T-cell (primary cell): ENCODE data around the gene CUX1. TPM values are rescaled to one million over a fixed set of nuclear protein-coding genes. Genes with fewer than 3 reads are reported as not detected.

Experiments used
- ATAC-seq, 4 experiments: fragments of 200-7000 bp in 3 of 4; fragments of 150-1000 bp in 1 of 4; cut with Tn5 transposase; replicated peaks in 1 of 4; 1 replicate in 3 of 4; 2 replicates in 1 of 4; pipeline ENCODE4 v1.10.0; 2021; ENCODE audit warnings: moderate library complexity in 3 of 4, mild to moderate bottlenecking in 2 of 4, moderate number of reproducible peaks in 1 of 4
- CTCF ChIA-PET, 2 donors: fragments of 300-600 bp; sonication (Branson Sonifier 250); formaldehyde crosslinking; loops; one replicate each; lab custom pipeline; 2022; ENCODE audit warnings: antibody characterized with exemption in 2 of 2; lab: Charles Lee
- POLR2A ChIA-PET, 2 donors: fragments of 300-600 bp; sonication (Branson Sonifier 250); formaldehyde crosslinking; loops; one replicate each; lab custom pipeline; 2022; ENCODE audit warnings: antibody characterized with exemption in 2 of 2; lab: Charles Lee
- DNase-seq, 35 experiments: peaks; one replicate each; pipeline versions ENCODE4 v3.0.0 to v3.0.0-alpha.2; 2013 to 2023
- H3K27ac ChIP-seq: one replicate; pipeline ENCODE4 v1.5.1; 2013; ENCODE audit warnings: low read length
- H3K27me3 ChIP-seq, 2 experiments: replicated peaks in 1 of 2; 1 replicate in 1 of 2; 2 replicates in 1 of 2; pipeline versions ENCODE4 v1.6.1 to v1.7.0; 2013; ENCODE audit warnings: low read length in 1 of 2, mixed read lengths in 1 of 2; ENCODE audit not compliant: control insufficient read depth in 2 of 2, insufficient read depth in 2 of 2; ENCODE audit errors: extremely low read depth in 1 of 2
- H3K36me3 ChIP-seq, 2 donors: 1 replicate in 1 of 2; 2 replicates in 1 of 2; pipeline versions ENCODE4 v1.6.1 to v1.7.0; 2013; ENCODE audit warnings: low read length in 1 of 2; ENCODE audit not compliant: control insufficient read depth in 2 of 2, insufficient read depth in 1 of 2; ENCODE audit errors: extremely low read depth in 1 of 2
- H3K4me1 ChIP-seq, 2 experiments: 1 replicate in 1 of 2; 2 replicates in 1 of 2; pipeline versions ENCODE4 v1.6.1 to v1.7.0; 2013; ENCODE audit warnings: low read length in 2 of 2, mixed read lengths in 1 of 2; ENCODE audit not compliant: insufficient read depth in 2 of 2, control insufficient read depth in 1 of 2; ENCODE audit errors: extremely low read depth in 1 of 2
- H3K4me3 ChIP-seq, 2 donors: 1 replicate in 1 of 2; 2 replicates in 1 of 2; pipeline versions ENCODE4 v1.5.1 to v1.7.0; 2013; ENCODE audit warnings: mild to moderate bottlenecking in 2 of 2, low read length in 1 of 2, moderate library complexity in 1 of 2; ENCODE audit not compliant: control insufficient read depth in 1 of 2; ENCODE audit errors: extremely low read depth in 1 of 2
- H3K9me3 ChIP-seq: 2 replicates; pipeline ENCODE4 v1.7.0; 2013
- H3K27ac Mint-ChIP-seq, 2 donors: one replicate each; pipeline ENCODE4 v1.8.0; 2020 to 2021; ENCODE audit warnings: mild to moderate bottlenecking in 2 of 2, mixed read lengths in 2 of 2
- H3K27me3 Mint-ChIP-seq, 2 donors: one replicate each; pipeline ENCODE4 v1.8.0; 2021 to 2022; ENCODE audit warnings: mixed read lengths in 2 of 2
- H3K36me3 Mint-ChIP-seq: one replicate; pipeline ENCODE4 v1.8.0; 2021; ENCODE audit warnings: mixed read lengths
- H3K4me1 Mint-ChIP-seq, 3 donors: one replicate each; pipeline ENCODE4 v1.8.0; 2020 to 2022; ENCODE audit warnings: mixed read lengths in 3 of 3, mild to moderate bottlenecking in 1 of 3
- H3K4me3 Mint-ChIP-seq, 3 donors: one replicate each; pipeline ENCODE4 v1.8.0; 2020 to 2022; ENCODE audit warnings: mild to moderate bottlenecking in 3 of 3, mixed read lengths in 3 of 3, moderate library complexity in 3 of 3
- H3K9me3 Mint-ChIP-seq, 3 donors: one replicate each; pipeline ENCODE4 v1.8.0; 2020 to 2022; ENCODE audit warnings: mixed read lengths in 3 of 3
- WGBS: methylation state at CpG from one replicate; pipeline ENCODE4 v1.1.5; 2013; ENCODE audit warnings: missing lambda C conversion rate; ENCODE audit not compliant: insufficient coverage; 5-methylcytosine and 5-hydroxymethylcytosine counted together
- total RNA-seq, 35 experiments: library from RNA in 6 of 35; stranded (reverse) in 6 of 35; fragments of 120-200 nt in 1 of 35; gene quantifications; one replicate each; pipeline versions ENCODE4 v1.2.1 to v1.2.4 and lab custom pipeline; 2013 to 2026

Gene CUX1
- total RNA-seq, 5 donors from 2014 or later (not counting 1 experiment from before 2014, with no cell fraction given) = 36.9 to 50.2 (median 42.8) TPM

- Mint-ChIP-seq H3K9me3 (peaks cover 0 to 7% (median 0%) of the 10 kb centered on the region in 3 donors), H3K27ac (no peak overlapping the region), H3K27me3 (no peaks in the 10 kb centered on the region), H3K36me3 (peaks cover 48% of the 10 kb centered on the region), H3K4me1 (no peaks in the 10 kb centered on the region), H3K4me3 (no peak overlapping the region)
- H3K9me3 ChIP-seq = peaks cover 4% of the 10 kb centered on the region
- DNase-seq (no peak), ATAC-seq (no peak)
- H3K4me3 ChIP-seq = no peak overlapping the region
- ChIA-PET POLR2A (no interaction called here), CTCF (no interaction called here)
- WGBS = 97% methylated on average over 8 of the region's 9 CpGs
- H3K4me1 ChIP-seq = no peaks in the 10 kb centered on the region
- H3K27me3 ChIP-seq = no peaks in the 10 kb centered on the region
- no peak overlapping the region for H3K27ac ChIP-seq
- peaks cover 9 to 20% of the 10 kb centered on the region in 2 donors for H3K36me3 ChIP-seq
Observed at GRCh38 chr7:102075126-102075525, 257.7 kb downstream of the CUX1 start.

GRCh38 chr7:102075553-102076135, 258.2 kb downstream of the CUX1 start:
- no peaks in the 10 kb centered on the region for H3K27me3 ChIP-seq
- H3K4me1 ChIP-seq = no peaks in the 10 kb centered on the region
- POLR2A ChIA-PET = no interaction called here
- Mint-ChIP-seq H3K27ac (no peak overlapping the region), H3K9me3 (peaks cover 0 to 8% (median 0%) of the 10 kb centered on the region in 3 donors), H3K27me3 (no peaks in the 10 kb centered on the region), H3K4me3 (no peak overlapping the region), H3K36me3 (peaks cover 48% of the 10 kb centered on the region), H3K4me1 (no peaks in the 10 kb centered on the region)
- CTCF ChIA-PET = no interaction called here
- peaks cover 9 to 15% of the 10 kb centered on the region in 2 donors for H3K36me3 ChIP-seq
- no peak overlapping the region for H3K4me3 ChIP-seq
- no peak for DNase-seq
- 98% methylated on average over 6 of the region's 11 CpGs for WGBS
- no peak overlapping the region for H3K27ac ChIP-seq
- no peak for ATAC-seq
- H3K9me3 ChIP-seq = peaks cover 4% of the 10 kb centered on the region

DNA sequence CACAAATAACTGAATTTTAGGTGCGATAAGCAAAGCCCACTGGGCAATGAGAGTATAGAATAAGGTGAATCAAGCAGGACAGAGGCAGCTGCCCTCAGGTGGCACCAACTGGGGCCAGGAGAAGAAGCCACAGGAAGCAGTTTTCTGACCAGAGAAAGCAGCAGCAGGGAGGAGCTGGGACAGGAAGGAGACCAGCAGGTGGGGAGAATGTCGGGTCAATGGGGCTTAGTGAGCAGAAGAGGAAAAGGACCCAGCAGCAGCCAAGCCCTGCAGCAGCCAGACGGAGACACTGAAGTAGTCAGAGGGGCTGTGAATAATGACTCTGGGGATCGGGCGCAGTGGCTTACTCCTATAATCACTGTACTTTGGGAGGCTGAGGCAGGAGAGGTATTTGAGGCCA, 259.7 kb downstream of the CUX1 start:
- no peaks in the 10 kb centered on the region for H3K9me3 ChIP-seq
- no peaks in the 10 kb centered on the region for H3K4me1 ChIP-seq
- peaks cover 0 to 9% (median 8%) of the 10 kb centered on the region in 3 donors for H3K9me3 Mint-ChIP-seq
- H3K4me3 ChIP-seq = no peak overlapping the region
- no peaks in the 10 kb centered on the region for H3K27me3 Mint-ChIP-seq
- DNase-seq (no peak), ATAC-seq (no peak)
- no peaks in the 10 kb centered on the region for H3K27me3 ChIP-seq
- WGBS = 100% methylated on average over 1 of the region's 5 CpGs
- H3K36me3 ChIP-seq = peaks cover 6 to 9% of the 10 kb centered on the region in 2 donors
- no peak overlapping the region for H3K27ac Mint-ChIP-seq
- POLR2A ChIA-PET = no interaction called here
- H3K4me3 Mint-ChIP-seq = no peak overlapping the region
- CTCF ChIA-PET = no interaction called here
- peaks cover 50% of the 10 kb centered on the region for H3K36me3 Mint-ChIP-seq
- H3K4me1 Mint-ChIP-seq = no peaks in the 10 kb centered on the region
- no peak overlapping the region for H3K27ac ChIP-seq

- no peak for DNase-seq
- WGBS = 94% methylated on average over 21 of the region's 24 CpGs
- Mint-ChIP-seq H3K9me3 (peaks cover 0 to 12% (median 7%) of the 10 kb centered on the region in 3 donors), H3K27ac (no peak overlapping the region), H3K4me1 (no peaks in the 10 kb centered on the region), H3K27me3 (no peaks in the 10 kb centered on the region), H3K36me3 (peaks cover 36% of the 10 kb centered on the region), H3K4me3 (no peak overlapping the region)
- POLR2A ChIA-PET = interaction anchor here in 1 of 2 donors (0.6 kb wide), 1 partner anchor 316 kb away, joined by 3 read pairs; no protein-coding TSS in a partner anchor
- Histone ChIP-seq H3K36me3 (peaks cover 2 to 3% of the 10 kb centered on the region in 2 donors), H3K9me3 (no peaks in the 10 kb centered on the region), H3K27me3 (no peaks in the 10 kb centered on the region), H3K27ac (no peak overlapping the region), H3K4me3 (no peak overlapping the region), H3K4me1 (no peaks in the 10 kb centered on the region)
- ATAC-seq = no peak
- CTCF ChIA-PET = no interaction called here
Observed at GRCh38 chr7:102079140-102080018, 262.0 kb downstream of the CUX1 start.

- Histone ChIP-seq H3K4me1 (no peaks in the 10 kb centered on the region), H3K9me3 (peaks cover under 1% of the 10 kb centered on the region), H3K4me3 (no peak overlapping the region), H3K27ac (no peak overlapping the region), H3K36me3 (peaks cover 0 to 3% of the 10 kb centered on the region in 2 donors), H3K27me3 (no peaks in the 10 kb centered on the region)
- Mint-ChIP-seq H3K36me3 (peaks cover 36% of the 10 kb centered on the region), H3K27me3 (no peaks in the 10 kb centered on the region), H3K9me3 (peaks cover 0 to 12% (median 7%) of the 10 kb centered on the region in 3 donors), H3K27ac (no peak overlapping the region), H3K4me1 (no peaks in the 10 kb centered on the region), H3K4me3 (no peak overlapping the region)
- no peak for ATAC-seq
- POLR2A ChIA-PET = no interaction called here
- WGBS = 96% methylated on average over 13 of the region's 17 CpGs
- DNase-seq = no peak
- CTCF ChIA-PET = no interaction called here
Observed at GRCh38 chr7:102080019-102080433, 262.6 kb downstream of the CUX1 start.

GRCh38 chr7:102080434-102081243, 263.2 kb downstream of the CUX1 start:
- Mint-ChIP-seq H3K27ac (no peak overlapping the region), H3K36me3 (peaks cover 36% of the 10 kb centered on the region), H3K4me1 (no peaks in the 10 kb centered on the region), H3K27me3 (no peaks in the 10 kb centered on the region), H3K9me3 (peaks cover 2 to 16% (median 12%) of the 10 kb centered on the region in 3 donors), H3K4me3 (no peak overlapping the region)
- ATAC-seq = no peak
- no peak overlapping the region for H3K27ac ChIP-seq
- peaks cover 4% of the 10 kb centered on the region for H3K9me3 ChIP-seq
- DNase-seq = no peak
- POLR2A ChIA-PET = no interaction called here
- H3K27me3 ChIP-seq = no peaks in the 10 kb centered on the region
- H3K4me1 ChIP-seq = no peaks in the 10 kb centered on the region
- WGBS = 95% methylated on average over 23 of the region's 24 CpGs
- no peak overlapping the region for H3K4me3 ChIP-seq
- H3K36me3 ChIP-seq = peaks cover 0 to 3% of the 10 kb centered on the region in 2 donors
- CTCF ChIA-PET = no interaction called here
